Fibroblast of lung (primary cell): ENCODE data around the gene CIAO2B. TPM values are rescaled to one million over a fixed set of nuclear protein-coding genes. Genes with fewer than 3 reads are reported as not detected.

Source experiments
- DNase-seq, 2 donors: peaks; one replicate each; pipeline versions ENCODE4 v3.0.0 to v3.0.0-alpha.2; 2010; ENCODE audit warnings: low read depth in 2 of 2
- H2AFZ ChIP-seq: 2 replicates; pipeline ENCODE4 v1.5.1; 2012; ENCODE audit warnings: low read length, control low read depth, inconsistent platforms
- H3K27ac ChIP-seq: 2 replicates; pipeline ENCODE4 v1.5.1; 2011; ENCODE audit warnings: low read length, control low read depth; ENCODE audit not compliant: insufficient read depth
- H3K27me3 ChIP-seq: 2 replicates; pipeline ENCODE4 v1.5.1; 2011; ENCODE audit warnings: mild to moderate bottlenecking, low read length; ENCODE audit not compliant: control insufficient read depth, insufficient read depth
- H3K36me3 ChIP-seq: 2 replicates; pipeline ENCODE4 v1.5.1; 2011; ENCODE audit warnings: low read length; ENCODE audit not compliant: control insufficient read depth, insufficient read depth
- H3K4me1 ChIP-seq: 2 replicates; pipeline ENCODE4 v1.5.1; 2011; ENCODE audit warnings: low read length; ENCODE audit not compliant: control insufficient read depth, insufficient read depth; ENCODE audit errors: extremely low read depth
- H3K4me2 ChIP-seq: 2 replicates; pipeline ENCODE4 v1.5.1; 2011; ENCODE audit warnings: low read length, control low read depth; ENCODE audit not compliant: insufficient read depth; ENCODE audit errors: extremely low read depth
- H3K4me3 ChIP-seq, 4 experiments: fragments of 200-600 bp in 1 of 4; sonication (generic) in 1 of 4; replicated peaks in 1 of 4; 2 replicates each; pipeline ENCODE4 v1.5.1; 2011 to 2016; ENCODE audit warnings: low read length in 4 of 4, low read depth in 3 of 4, mild to moderate bottlenecking in 3 of 4, control low read depth in 2 of 4, inconsistent platforms in 1 of 4, mixed read lengths in 1 of 4; ENCODE audit not compliant: insufficient read depth in 1 of 4; ENCODE audit errors: control extremely low read depth in 1 of 4
- H3K79me2 ChIP-seq: 2 replicates; pipeline ENCODE4 v1.5.1; 2012; ENCODE audit warnings: mild to moderate bottlenecking, low read length, inconsistent platforms; ENCODE audit not compliant: control insufficient read depth, insufficient read depth
- H3K9ac ChIP-seq: 2 replicates; pipeline ENCODE4 v1.5.1; 2011; ENCODE audit warnings: mild to moderate bottlenecking, low read length, control low read depth; ENCODE audit not compliant: insufficient read depth
- H3K9me3 ChIP-seq: 2 replicates; pipeline ENCODE4 v1.5.1; 2012; ENCODE audit warnings: low read depth, low read length; ENCODE audit not compliant: control insufficient read depth, insufficient read depth
- H4K20me1 ChIP-seq: 2 replicates; pipeline ENCODE4 v1.5.1; 2011; ENCODE audit warnings: low read length; ENCODE audit not compliant: control insufficient read depth, insufficient read depth; ENCODE audit errors: extremely low read depth
- CTCF ChIP-seq, 2 donors: IDR thresholded peaks in 1 of 2; conservative IDR thresholded peaks in 1 of 2; 1 replicate in 1 of 2; 2 replicates in 1 of 2; pipeline ENCODE4 v1.5.1; 2011 to 2012; ENCODE audit warnings: low read length in 2 of 2, control low read depth in 1 of 2, inconsistent platforms in 1 of 2, low read depth in 1 of 2, mild to moderate bottlenecking in 1 of 2
- EZH2 ChIP-seq: IDR thresholded peaks from 2 replicates; pipeline ENCODE4 v1.5.1; 2012; ENCODE audit warnings: low read length, control low read depth, mild to moderate bottlenecking; ENCODE audit errors: missing control alignments
- polyA plus RNA-seq, 2 donors: library from polyadenylated mRNA; depleted of rRNA in 1 of 2; stranded (reverse) in 1 of 2; unstranded in 1 of 2; fragments of >200 nt; gene quantifications; 2 replicates each; pipeline ENCODE4 v1.2.1, GENCODE V29; 2011 to 2012; ENCODE audit warnings: missing spikeins in 1 of 2
- total RNA-seq: library from RNA; depleted of rRNA; stranded (reverse); fragments of >200 nt; gene quantifications from 2 replicates; pipeline ENCODE4 v1.2.1, GENCODE V29; 2014

CIAO2B gene
- total and polyA plus RNA-seq, 2 donors (not counting 1 experiment from before 2014, with no cell fraction given): 115 to 217 TPM

DNA sequence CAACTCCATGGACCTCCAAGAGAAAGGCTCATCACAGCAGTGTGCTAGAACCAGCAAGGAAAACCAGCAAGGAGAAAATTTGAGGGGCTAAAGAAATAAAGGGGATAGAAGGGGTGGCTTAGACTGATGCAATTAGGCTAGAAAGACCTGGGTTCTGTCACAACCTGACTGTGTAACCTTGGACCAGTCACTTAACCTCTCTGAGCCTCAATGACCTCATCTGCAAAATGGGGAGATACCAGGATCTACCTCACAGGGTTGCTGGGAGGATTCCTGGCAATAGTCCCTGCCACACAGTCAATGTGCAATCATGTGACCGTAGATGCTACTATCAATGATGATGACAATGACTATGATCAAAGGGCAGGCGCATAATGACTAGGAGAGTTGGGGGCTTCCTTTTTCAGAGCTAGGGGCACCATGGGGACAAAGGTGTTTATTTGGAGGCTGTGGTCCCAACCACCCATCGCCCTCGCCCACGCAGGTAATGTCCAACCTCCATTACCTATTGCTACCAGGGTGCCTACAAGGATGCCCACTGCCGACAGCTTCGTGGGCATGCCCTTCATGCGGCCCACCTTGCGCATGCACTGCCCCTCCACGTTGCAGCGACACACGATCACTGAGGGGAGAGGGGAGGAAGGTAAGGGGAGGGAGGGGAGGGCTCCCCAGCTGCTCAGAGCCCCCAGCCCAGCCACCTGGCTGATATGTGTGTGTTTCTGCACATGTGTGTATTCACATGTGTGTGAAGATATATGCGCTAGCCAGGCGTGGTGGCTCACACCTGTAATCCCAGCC is 25.2 kb downstream of the CIAO2B start:
- Histone ChIP-seq H3K4me3 (no peak overlapping the region), H3K27ac (no peak overlapping the region), H3K27me3 (no peaks in the 10 kb centered on the region), H2AFZ (no peak overlapping the region), H3K4me1 (peaks cover 18% of the 10 kb centered on the region), H3K79me2 (no peaks in the 10 kb centered on the region), H3K9ac (no peak overlapping the region), H4K20me1 (no peaks in the 10 kb centered on the region), H3K36me3 (no peaks in the 10 kb centered on the region), H3K9me3 (no peaks in the 10 kb centered on the region), H3K4me2 (no peak overlapping the region)
- DNase-seq: no peak
- TF ChIP-seq CTCF (conservative IDR thresholded peaks at IDR 0.05 in 1 of 2, IDR thresholded peaks at IDR 0.05 in 1 of 2; ENCODE audit: low read depth in 1 of 2, low read length in 2 of 2): no peak
- no peak for TF ChIP-seq EZH2

DNA sequence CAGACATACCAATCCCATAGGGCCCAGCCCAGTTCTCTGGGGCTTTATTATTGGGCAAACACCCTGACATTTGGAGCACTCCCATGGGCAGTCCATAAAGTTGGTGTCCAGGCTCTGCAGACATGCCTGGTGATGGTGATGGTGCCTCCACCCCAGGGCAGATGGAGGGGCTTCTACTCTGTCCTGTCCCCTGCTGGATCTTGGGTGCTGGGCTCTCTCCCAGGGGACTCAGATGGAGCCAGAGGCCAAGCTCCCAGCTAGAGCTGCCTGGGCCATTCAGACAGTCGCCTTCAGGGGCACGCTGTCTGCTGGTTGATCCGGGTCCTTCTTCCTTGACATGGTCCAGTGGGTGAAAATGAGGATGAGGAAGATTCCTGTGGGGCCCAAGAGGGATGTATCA is 26.1 kb downstream of the CIAO2B start:
- H3K4me1 ChIP-seq: peaks cover 26% of the 10 kb centered on the region
- no peaks in the 10 kb centered on the region for H3K79me2 ChIP-seq
- no peaks in the 10 kb centered on the region for H3K27me3 ChIP-seq
- H4K20me1 ChIP-seq: no peaks in the 10 kb centered on the region
- no peak for TF ChIP-seq EZH2
- TF ChIP-seq CTCF (conservative IDR thresholded peaks at IDR 0.05 in 1 of 2, IDR thresholded peaks at IDR 0.05 in 1 of 2; ENCODE audit: low read depth in 1 of 2, low read length in 2 of 2): no peak
- no peaks in the 10 kb centered on the region for H3K36me3 ChIP-seq
- H2AFZ ChIP-seq: no peak overlapping the region
- H3K9ac ChIP-seq: no peak overlapping the region
- no peak for DNase-seq
- H3K4me3 ChIP-seq: no peak overlapping the region
- no peak overlapping the region for H3K4me2 ChIP-seq
- H3K9me3 ChIP-seq: no peaks in the 10 kb centered on the region
- no peak overlapping the region for H3K27ac ChIP-seq

- Histone ChIP-seq H3K9me3 (no peaks in the 10 kb centered on the region), H3K4me3 (no peak overlapping the region), H3K36me3 (no peaks in the 10 kb centered on the region), H3K4me1 (peaks cover 26% of the 10 kb centered on the region), H4K20me1 (no peaks in the 10 kb centered on the region), H3K27me3 (no peaks in the 10 kb centered on the region), H3K4me2 (no peak overlapping the region), H3K79me2 (no peaks in the 10 kb centered on the region), H2AFZ (no peak overlapping the region), H3K27ac (no peak overlapping the region), H3K9ac (no peak overlapping the region)
- TF ChIP-seq CTCF (conservative IDR thresholded peaks at IDR 0.05 in 1 of 2, IDR thresholded peaks at IDR 0.05 in 1 of 2; ENCODE audit: low read depth in 1 of 2, low read length in 2 of 2) (no peak), EZH2 (no peak)
- DNase-seq: no peak
Observed at GRCh38 chr16:66906916-66907836, 27.0 kb downstream of the CIAO2B start.
